GM10847 (cell line): ENCODE measurements around the gene GABBR2.

ENCODE experiments used
- POLR2A ChIP-seq: IDR thresholded peaks from 2 replicates; pipeline ENCODE4 v1.6.1; 2011; ENCODE audit not compliant: insufficient read length; ENCODE audit errors: extremely low read depth

The GABBR2 gene

DNA sequence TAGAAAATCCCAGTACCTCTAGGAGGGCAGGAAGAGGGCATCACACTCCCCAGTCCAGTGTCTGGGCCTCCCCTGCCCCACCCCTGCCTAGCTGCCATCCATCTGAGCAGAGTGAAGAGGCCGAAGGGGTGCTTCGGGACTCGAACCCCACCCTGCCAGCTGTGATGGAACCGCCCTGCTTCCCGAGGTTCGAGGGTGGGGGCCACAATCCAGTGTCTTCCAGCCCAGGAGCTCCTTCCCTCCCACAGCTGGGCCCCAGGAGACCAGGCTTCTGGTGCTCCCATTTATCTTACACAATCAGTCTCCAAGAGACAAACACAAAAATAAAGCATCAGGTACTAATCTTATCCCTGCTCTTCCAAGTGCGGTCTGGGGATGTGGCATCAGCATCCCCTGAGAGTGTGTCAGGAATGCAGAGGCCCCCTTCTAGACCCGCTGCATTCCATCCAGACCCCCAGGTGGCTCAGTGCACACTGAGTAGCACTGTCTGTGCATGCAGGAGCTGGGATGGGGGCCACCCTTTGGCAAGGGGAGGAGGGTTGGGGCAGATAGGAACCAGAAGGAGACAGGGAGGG is 330.4 kb downstream of the GABBR2 start:
- no peak for TF ChIP-seq POLR2A

DNA sequence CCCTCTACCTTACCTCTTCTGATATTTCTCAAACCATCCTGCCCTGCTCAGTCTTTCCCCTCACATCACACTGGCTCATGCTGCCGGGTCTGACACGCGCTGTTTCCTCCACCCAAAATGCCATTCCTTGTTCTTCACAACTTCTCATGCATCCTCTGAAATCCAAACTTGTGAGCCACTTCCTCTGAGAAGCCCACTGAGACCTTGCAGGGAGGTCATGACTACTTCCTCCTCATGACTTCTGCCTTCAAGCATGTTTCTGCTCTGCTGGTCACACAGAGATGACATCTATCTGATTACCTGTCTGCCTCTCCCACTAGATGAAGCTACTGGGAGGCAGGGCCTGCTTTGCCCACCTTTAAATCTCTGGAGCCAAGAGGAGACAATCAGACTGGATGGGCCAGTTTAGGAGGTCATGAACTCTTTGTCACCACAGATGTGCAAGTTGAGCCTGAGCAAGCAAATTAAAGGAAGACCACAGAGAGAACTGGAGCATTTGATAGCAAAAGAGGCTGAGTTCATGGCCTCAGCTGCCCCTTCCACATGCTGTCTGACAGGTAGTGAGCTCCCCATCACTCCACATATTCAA is 333.5 kb downstream of the GABBR2 start:
- no peak for TF ChIP-seq POLR2A

DNA sequence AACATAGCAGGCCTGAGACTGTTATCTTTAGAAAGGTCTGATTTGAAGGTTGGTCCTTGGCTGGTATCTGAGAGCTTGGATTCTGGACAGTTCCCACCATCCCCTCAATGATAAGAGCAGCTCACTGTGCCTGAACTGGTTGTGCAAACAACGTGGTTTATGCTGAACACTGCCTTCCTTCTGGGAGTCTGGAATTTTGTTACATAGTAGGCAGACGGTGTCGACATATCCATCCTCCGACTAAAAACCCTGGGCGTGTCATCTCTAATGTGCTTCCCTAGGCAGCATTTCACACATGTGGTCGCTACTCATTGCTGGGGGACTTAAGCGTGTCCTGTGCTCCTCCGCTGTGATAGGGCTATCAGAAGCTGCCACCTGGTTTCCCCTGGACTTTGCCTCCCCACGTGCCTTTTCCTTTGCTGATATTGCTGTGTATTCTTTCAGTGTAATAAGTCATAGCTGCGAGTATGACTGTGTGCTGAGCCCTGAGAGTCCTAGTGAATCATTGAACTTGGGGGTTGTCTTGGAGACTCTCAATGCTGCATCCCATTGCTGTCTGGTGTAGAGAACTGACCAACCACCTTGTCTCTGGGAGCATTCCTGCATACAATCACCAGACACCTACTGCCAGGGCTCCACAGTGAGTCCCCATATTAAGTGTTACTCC is 334.2 kb downstream of the GABBR2 start:
- TF ChIP-seq POLR2A, result no peak

DNA sequence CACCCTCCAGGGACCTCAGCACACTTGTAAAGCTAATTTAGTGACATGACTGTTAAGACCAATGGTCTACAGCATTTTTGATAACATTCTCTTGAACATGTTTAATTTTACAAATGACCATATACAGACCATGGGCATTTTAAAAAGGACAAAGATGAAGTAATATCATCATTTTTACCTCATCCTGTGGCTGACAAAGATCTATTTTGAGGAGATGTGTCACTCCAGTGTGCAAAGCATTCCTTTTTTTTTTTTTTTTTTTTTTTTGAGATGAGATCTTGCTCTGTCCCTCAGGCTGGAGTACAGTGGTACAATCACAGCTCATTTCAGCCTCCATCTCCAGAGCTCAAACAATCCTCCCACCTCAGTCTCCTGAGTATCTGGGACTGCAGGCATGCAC is 335.1 kb downstream of the GABBR2 start:
- TF ChIP-seq POLR2A, result no peak

DNA sequence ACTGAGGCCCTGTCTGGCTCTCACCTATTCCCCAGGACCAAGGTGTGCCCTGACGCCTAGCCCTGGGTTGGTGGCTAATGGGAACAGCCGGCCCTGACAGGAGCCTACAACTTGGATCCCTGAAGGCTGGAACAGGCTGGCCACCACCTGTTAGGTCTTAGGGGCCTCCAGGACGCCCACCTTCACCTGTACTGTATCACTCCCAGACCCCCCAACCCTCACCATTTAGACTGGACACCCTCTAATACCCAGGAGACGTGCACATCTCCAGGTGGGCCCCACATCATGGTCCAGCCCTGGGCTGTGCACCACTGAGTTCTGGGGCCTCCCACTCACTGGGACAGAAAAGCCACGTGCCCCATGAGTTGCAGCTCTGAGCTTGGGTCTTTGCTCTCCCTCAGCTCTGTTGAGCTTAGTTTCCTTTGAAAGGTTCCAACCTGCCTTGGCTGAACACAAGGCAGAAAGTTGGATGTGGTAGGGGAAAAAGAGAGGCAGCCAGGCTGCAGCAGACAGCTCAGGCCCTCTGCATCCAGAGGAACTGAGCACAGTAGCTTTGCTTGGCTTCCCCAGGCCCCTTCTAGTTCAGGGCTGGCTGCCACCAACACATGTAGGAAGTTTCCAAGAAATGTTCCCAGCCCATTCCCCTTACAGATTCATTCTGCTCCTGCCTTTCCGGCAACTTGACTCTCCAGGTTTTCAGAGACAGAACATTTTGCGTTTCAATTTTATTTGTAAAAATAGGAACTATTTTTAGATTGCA is 336.5 kb downstream of the GABBR2 start:
- TF ChIP-seq POLR2A, result no peak

DNA sequence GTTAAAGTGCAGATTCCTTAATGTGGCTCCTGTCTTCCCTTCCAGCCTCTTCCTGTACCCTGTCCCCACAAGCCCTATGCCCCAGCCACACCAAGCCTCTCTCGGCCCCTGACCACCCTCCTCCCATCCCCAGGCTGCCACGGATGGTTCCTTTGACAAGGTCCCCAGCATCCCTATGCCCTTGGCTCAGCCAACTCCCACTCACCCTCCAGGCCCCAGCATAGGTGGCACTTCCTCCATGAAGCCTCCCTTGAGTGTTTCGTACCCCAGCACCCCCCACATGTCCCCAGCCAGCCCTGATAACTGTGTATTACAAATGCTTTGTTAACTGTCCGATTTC is 337.8 kb downstream of the GABBR2 start:
- no peak for TF ChIP-seq POLR2A

DNA sequence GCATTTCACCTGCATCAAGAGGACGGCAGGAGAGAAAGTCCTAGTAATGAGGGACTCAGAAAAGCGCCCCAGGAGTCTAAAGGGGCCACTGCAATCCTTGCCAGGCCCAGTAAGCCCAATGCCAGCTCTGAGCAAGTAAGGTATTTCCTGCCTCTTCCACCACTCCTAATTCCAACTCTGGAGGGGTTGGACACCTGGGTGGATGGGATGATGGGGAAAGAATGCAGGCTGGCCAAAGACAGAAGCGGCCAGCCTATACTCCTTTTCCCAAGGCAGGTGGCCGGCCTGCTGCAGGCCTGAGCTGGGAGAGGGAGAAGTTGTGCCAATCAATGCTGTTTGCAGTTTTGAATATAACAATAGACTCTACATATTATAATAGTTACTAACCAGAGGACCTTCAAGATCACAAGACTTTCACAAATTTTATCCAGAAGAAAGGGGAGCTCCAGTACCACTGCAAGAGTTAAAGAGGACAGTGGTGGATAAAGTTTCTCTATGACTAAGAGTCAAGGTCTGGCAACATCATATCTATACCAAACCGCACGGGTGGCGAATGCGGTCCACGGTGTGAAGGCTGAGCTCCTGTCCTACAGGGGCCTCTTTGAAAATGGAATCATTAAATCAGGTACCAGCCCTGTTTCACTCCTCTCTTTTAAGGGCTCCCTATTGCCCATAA is 338.3 kb downstream of the GABBR2 start:
- no peak for TF ChIP-seq POLR2A

DNA sequence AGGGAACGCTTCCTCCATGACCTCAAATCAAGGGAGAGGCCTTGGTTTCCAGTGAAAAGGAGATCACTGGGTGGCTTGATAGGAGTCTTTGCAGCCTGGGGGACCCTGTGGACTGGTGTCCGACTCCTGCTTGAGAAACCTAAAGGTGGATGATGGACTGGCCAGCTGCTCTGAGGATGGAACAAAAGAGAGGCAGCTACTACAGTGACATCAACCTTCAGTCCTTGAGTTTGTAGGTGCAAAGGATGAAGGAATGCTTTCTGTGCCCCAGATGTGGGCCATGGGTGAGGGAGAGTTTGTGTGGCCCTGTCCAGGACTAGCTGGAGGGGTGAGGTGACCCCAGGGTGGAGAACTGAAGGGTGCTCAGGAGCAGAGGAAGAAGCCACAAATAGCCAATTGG is 338.8 kb downstream of the GABBR2 start:
- no peak for TF ChIP-seq POLR2A

DNA sequence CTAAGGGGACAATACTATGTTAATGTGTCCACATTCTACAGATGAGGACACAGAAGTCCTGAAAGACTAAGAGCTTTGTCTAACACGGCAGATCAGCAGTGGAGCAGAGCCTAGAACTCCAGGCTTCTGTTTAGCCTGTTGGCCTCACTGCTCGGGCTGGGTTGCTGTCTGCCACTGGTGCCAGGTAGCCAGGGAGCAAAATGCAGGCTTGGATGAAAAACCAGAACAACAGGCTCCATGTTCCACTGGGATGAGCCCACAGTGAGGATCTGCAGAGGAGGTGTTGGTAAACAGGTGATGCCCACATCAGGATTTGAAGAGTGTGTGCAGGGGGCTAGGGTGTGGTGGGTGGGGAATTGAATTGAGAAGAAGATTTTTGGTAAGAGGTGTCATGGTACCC is 339.3 kb downstream of the GABBR2 start:
- TF ChIP-seq POLR2A, result no peak

DNA sequence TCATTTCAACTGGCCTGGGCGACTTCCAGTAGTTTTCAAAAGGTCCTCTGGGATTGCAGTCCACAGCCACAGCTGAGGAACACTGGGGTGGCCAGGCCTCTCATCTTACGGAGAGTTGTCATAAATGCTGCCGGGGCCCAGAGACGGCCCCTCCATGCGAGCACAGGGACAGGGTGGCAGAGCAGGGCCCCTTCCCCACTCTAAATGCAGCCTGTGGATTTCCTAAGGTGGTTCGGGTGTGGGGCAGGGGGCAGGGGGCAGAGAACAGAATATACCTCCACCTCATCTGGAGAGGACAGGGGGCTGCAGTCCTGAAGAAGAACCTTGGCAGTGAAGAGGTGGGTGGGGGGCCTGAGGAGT is 339.7 kb downstream of the GABBR2 start:
- no peak for TF ChIP-seq POLR2A

DNA sequence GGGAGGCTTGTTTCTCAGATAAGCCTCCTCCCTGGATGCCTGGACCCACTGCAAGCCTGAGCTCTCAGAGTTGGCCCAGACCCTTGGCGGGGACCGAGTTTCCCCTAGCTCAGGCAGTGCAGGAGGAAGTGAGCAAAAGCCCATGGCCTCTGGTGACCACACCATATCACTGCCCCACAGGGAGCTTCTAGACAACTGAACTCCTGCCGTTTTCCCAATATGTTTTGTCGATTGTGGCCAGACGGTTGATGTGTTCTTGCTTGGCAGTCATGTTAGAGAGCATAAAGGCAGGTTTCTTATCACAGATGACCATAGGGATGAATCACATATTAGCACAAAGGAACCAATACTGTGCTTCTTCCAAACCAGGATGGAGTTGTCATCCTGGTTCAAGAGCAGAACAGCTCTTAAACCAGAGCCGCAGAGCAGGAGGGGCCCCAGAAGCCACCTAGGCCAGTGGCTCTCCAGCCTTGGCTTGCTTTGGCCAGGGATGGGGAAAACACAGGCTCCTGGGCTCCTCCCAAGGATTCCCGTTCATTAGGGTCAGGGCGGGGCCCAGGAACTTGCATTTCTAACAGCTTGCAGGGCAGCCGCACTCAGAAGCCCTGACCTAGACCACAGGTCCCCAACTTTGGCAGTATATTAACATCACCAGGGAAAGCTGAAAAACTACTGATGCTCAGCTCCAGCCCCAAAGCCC is 340.2 kb downstream of the GABBR2 start:
- TF ChIP-seq POLR2A, result no peak

DNA sequence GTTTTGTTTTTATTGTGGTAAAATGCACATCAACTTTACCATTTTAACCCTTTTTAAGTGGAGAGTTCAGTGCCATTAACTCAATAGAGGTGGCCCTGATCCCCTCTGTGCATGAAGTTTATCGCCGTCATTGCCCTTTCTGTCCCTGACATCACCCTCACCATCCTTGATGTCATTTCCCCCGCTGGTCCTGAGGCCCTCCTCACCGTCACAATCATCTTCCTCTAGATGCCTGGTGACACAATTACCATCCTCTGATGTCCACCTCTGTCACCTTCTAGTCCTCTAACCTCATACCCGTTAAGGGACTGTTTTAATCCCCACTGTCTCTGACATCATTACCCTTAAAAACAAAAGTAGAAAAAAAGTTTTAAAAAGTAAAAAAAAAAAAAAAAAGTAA is 340.8 kb downstream of the GABBR2 start:
- TF ChIP-seq POLR2A, result no peak

DNA sequence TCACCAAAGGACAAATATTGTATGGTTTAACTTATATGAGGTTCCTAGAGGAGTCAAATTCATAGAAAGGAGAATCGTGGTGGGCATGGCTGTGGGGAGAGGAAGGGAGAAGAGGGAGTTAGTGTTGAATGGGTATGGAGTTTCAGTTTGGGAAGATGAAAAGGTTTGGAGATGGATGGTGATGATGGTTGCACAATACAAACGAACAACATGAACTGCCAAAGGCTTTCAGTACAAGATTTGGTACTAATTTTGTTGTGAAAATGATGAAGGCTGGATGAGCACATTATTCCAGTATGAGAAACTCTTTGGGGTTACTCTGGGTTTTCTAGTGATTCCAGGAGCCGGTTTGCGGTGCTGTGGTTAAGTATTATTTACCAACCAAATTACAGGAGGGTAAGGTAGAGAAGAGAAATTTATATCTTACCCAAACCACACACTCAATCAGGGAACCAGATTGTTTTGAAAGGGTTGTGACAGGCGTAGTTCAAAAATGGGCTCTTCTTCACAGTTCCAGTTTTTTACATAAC is 341.3 kb downstream of the GABBR2 start:
- no peak for TF ChIP-seq POLR2A

DNA sequence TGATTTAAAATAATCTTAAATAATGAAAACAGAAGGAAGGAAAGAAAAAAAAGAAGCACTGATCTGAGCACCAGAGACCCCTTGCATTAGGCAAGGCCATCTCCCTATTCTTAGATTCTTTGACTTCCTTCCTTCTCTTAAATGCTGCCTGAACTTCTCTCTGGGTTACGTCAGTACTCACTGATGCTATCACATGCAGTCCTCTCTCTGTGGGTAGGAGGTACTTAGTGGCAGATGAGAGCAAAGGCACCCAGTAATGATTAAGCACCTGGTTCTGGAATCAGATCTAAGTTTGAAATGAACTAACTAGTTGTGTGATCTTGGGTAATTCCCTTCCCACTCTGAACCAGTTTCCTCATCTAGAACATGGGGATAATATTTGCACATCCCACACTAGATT is 343.0 kb downstream of the GABBR2 start:
- TF ChIP-seq POLR2A, result no peak

DNA sequence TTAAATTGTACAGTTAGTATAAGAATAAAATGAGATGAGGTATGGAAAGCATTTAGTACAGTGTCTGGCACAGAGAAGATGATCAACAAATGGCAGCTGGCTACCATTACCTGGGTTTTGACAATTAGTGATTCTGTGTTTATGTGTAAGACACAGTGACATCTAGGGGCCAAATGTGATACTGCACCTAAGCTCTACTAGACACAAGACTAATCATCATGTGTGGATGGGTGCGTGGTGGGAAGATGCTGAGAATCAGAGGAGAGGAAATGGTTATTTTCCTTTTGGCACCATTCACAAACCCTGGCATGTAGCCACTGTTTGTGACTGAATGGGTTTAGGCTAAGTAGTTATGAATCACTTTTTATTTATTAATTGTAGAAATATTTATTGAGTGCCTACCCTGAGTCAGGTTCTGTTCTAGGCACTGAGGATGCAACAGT is 343.5 kb downstream of the GABBR2 start:
- no peak for TF ChIP-seq POLR2A
